GM10248 (cell line): Measurements from ENCODE around the gene AMZ2.
"Not testable (repeated sequence)": the region's sequence is repeated elsewhere in the genome, so short reads cannot be mapped to it uniquely, and the experiment has no call there.

ENCODE experiments used
- CTCF ChIA-PET: fragments of 300-600 bp; sonication (Branson Sonifier 250); formaldehyde crosslinking; extraction: SDS; loops from one replicate; lab custom pipeline; 2021; ENCODE audit warnings: antibody characterized with exemption; lab: Yijun Ruan, JAX
- POLR2A ChIA-PET: fragments of 350-650 bp; sonication (Branson Sonifier 250); formaldehyde crosslinking; extraction: SDS; loops from one replicate; lab custom pipeline; 2020; ENCODE audit warnings: antibody characterized with exemption; lab: Yijun Ruan, JAX
- DNase-seq: peaks from one replicate; pipeline ENCODE4 v3.0.0; 2012; ENCODE audit errors: extremely low spot score
- TF ChIP-seq, protein P1 (sequence below): IDR thresholded peaks from 2 replicates; pipeline ENCODE4 v1.5.1; 2012; ENCODE audit warnings: mild to moderate bottlenecking, low read depth; ENCODE audit errors: extremely low read depth, missing control alignments, control extremely low read depth

AMZ2 gene

DNA sequence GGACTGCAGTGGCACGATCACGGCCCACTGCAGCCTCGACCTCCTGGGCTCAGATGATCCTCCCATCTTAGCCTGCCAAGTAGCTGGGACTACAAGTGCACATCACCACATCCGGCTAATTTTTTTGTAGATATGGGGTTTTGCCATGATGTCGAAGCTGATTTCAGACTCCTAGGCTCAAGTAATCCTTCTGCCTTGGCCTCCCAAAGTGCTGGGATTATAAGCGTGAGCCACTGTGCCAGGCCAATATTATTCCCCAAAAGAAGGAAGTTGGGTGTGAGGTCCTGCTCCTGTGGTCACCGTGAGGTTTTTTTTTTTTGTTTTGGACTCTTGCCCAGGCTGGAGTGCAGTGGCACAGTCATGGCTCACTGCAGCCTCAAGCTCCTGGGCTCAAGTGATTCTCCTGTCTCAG lies 1.5 kb downstream of the AMZ2 start:
- ChIA-PET POLR2A (no interaction called here), CTCF (interaction anchor here (0.7 to 4.9 kb wide), 9 partner anchors 12 to 365 kb away, joined by 3 to 18 read pairs (median 4); no protein-coding TSS in a partner anchor)

DNA sequence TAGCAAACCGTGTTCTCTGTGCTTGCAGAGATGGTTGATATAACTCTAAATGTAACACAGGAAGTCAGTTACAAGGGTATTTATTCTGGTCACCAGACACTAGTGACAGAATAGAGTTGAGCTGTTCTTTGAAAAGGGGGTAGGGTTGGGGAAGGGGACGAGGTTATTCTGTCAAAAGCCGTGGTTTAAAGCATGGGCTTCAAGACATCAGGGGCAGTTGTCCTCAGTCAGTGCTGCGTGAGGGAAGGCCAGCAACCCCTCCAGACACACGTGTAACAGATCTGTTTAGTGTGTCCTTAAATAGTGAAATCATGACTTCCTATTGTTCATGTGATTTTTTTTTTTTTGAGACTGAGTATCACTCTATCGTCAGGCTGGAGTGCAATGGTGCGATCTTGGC lies 5.6 kb downstream of the AMZ2 start:
- POLR2A ChIA-PET, DNase-seq, CTCF ChIA-PET: not testable (repeated sequence)

More for the DNA sequence above, 1.5 kb downstream of the AMZ2 start:
- DNase-seq, result no peak
- TF ChIP-seq, protein P1, sequence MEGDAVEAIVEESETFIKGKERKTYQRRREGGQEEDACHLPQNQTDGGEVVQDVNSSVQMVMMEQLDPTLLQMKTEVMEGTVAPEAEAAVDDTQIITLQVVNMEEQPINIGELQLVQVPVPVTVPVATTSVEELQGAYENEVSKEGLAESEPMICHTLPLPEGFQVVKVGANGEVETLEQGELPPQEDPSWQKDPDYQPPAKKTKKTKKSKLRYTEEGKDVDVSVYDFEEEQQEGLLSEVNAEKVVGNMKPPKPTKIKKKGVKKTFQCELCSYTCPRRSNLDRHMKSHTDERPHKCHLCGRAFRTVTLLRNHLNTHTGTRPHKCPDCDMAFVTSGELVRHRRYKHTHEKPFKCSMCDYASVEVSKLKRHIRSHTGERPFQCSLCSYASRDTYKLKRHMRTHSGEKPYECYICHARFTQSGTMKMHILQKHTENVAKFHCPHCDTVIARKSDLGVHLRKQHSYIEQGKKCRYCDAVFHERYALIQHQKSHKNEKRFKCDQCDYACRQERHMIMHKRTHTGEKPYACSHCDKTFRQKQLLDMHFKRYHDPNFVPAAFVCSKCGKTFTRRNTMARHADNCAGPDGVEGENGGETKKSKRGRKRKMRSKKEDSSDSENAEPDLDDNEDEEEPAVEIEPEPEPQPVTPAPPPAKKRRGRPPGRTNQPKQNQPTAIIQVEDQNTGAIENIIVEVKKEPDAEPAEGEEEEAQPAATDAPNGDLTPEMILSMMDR, result no peak

DNA sequence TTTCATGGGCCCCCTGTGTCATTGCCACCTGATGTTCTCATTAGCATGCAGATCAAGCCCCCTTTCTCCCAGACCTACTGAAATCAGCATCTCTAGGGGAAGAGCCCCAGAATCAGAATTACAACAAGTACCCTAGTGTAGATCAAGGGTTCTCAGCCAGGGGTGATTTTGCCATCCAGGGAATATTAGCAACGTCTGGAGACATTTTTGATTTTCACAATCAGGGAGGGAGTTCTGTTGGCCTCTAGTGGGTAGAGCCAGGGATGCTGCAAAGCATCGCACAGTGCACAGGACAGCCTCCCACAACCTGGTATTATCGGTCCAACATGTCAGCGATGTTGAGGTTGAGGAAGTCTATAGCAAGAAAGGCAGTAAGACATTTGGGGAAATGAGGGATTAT lies 7.3 kb downstream of the AMZ2 start:
- POLR2A ChIA-PET, result no interaction called here
- no peak for DNase-seq
- CTCF ChIA-PET, result interaction anchor here (1.3 kb wide), 1 partner anchor 181 kb away, joined by 4 read pairs; no protein-coding TSS in a partner anchor
- TF ChIP-seq, protein P1, result no peak

DNA sequence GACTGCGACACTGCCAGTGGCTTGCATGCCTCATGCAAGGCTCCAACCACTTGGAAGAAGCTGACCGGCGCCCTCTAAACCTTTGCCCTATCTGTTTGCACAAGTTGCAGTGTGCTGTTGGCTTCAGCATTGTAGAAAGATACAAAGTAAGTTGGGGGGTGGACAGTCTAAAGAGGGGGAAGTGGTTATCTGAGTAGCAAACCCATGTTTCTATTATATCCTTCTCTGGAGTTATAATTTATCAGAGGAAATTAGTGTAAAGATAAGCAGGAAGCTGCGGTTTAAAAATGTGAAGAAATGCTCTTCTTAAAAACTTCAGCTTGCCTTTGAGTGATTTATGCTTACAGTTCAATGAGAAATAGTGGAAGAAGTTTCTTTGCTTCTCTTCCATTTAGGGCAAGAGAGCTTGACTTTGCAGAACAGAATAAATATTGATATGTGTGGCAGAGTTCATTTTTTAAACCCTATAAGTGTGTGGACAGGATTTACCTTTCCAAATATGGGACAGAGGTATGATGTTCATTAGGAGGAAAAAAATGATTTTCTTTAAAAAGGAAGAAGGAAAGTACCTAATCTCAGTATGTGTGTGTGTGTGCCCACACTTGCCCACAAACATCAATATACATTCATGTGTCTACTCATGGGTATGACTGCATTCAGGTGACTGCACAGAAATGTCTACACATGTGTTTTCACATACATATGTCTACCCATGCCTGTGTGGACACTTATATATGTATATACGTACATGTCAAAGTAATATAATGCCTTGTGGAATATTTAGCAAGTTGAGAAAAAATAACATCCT lies 8.1 kb downstream of the AMZ2 start:
- ChIA-PET POLR2A (no interaction called here), CTCF (no interaction called here)
- TF ChIP-seq, protein P1, result no peak
- no peak for DNase-seq

DNA sequence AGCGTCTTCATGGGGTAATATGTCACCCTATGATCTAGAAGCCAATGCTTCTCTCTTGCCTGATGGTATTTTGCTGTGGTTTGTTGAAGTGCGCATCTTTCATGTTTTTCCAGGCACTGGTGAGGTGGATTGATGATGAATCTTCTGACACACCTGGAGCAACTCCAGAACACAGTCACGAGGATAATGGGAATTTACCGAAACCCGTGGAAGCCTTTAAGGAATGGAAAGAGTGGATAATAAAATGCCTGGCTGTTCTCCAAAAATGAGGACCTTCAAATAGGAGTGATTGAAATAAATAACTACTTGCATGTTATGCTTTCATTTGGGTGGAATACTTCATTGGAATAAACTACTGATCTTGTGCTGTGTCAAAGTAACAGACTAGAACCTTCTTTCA lies 8.9 kb downstream of the AMZ2 start:
- POLR2A ChIA-PET, DNase-seq, CTCF ChIA-PET: not testable (repeated sequence)

DNA sequence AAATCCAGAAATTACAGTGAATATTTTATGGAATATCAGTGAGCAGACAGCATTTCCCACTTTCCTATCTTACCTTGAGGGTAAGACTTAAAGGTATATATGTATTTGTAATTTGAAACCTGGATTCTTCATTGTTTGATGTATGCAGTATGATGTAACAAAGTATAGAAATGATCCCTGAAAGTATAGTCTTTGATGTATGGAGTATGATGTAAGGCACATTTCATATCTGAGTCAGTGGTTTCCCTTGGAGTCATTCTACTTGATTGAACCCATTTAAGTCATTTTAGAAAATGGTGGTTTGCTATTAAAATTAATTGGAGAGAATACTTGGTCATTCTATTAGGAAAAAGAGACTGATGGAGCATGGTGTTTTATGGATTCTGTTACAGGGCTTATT lies 10.1 kb downstream of the AMZ2 start:
- CTCF ChIA-PET, result interaction anchor here (0.9 to 1.9 kb wide), 4 partner anchors 85 to 203 kb away, joined by 3 to 6 read pairs (median 4); partner anchors contain the start of gene WIPI1
- TF ChIP-seq, protein P1, result no peak
- DNase-seq, result no peak
- POLR2A ChIA-PET, result no interaction called here

DNA sequence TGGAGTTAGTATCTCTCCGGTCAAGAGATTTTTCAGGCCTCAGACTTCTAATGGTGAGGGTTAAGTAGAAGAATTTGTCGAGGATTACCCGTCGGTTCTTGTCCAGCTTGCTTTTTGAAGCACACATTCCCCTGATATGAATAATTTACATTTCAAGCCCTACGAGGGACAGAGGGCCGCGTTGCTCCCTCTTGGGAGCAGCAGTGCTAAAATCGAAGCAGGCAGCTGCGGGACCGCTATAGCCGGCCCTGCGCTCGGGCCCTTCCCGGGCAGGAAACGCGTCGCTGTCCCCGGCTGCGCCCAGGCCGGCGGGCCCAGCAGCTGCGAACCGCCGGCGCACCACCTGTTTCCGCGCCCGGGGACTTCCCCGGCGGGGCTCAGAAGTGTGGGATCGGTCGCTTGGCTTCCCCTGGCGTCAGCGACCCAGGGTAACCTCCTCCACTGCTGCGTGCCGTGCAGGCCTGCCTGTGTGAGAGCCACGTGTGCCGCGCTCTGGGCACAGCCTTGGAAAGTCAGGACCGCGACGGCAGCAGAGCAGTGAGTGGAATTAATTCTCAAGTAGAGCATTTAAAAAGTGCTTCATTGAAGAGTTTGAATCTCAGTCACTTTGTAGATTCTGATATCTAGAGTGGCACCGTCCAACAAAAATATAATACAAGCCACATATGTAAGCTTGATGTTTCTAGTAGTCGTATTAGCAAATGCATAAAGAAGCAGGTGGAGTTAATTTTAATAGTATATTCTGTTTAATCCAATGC lies 11.2 kb downstream of the AMZ2 start:
- POLR2A ChIA-PET, result not testable (repeated sequence)
- peak; percentile 81 for DNase-seq

DNA sequence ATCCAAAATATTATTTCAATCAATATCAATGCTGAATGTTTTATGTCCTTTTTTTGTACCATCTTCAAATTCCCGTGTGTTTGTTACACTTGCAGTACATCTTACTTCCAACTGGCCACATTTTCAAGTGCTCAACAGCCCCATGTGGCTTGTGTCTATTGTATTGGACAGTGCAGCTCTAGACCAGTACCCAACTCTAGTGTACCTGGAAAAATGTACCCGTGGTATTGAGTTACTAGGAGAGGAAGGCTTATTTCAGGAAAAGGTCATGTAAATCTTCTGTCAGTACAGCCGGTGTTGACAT lies 11.8 kb downstream of the AMZ2 start:
- CTCF ChIA-PET, result interaction anchor here (1.1 to 1.9 kb wide), 6 partner anchors 12 to 202 kb away, joined by 3 to 6 read pairs (median 4); partner anchors contain the start of genes AMZ2 and WIPI1
- POLR2A ChIA-PET, DNase-seq: not testable (repeated sequence)

More for the DNA sequence above, 11.2 kb downstream of the AMZ2 start:
- CTCF ChIA-PET, result interaction anchor here (1.1 to 1.9 kb wide), 5 partner anchors 12 to 202 kb away, joined by 3 to 6 read pairs (median 4); partner anchors contain the start of genes AMZ2 and WIPI1
